Uterus (tissue), 2 donors: ENCODE measurements around the gene OOSP2.

Source experiments
- CTCF ChIP-seq, 4 experiments: fragments of 200-600 bp in 2 of 4; fragments of 450-650 bp in 2 of 4; sonication (generic) in 2 of 4; IDR thresholded peaks; one replicate each; pipeline ENCODE4 v1.5.1; 2016 to 2019; ENCODE audit warnings: antibody characterized with exemption in 4 of 4, mild to moderate bottlenecking in 2 of 4, moderate library complexity in 1 of 4
- POLR2A ChIP-seq, 2 donors: fragments of 450-650 bp; IDR thresholded peaks; one replicate each; pipeline ENCODE4 v1.6.1; 2016; ENCODE audit warnings: antibody characterized with exemption in 2 of 2, mild to moderate bottlenecking in 1 of 2, moderate library complexity in 1 of 2

DNA sequence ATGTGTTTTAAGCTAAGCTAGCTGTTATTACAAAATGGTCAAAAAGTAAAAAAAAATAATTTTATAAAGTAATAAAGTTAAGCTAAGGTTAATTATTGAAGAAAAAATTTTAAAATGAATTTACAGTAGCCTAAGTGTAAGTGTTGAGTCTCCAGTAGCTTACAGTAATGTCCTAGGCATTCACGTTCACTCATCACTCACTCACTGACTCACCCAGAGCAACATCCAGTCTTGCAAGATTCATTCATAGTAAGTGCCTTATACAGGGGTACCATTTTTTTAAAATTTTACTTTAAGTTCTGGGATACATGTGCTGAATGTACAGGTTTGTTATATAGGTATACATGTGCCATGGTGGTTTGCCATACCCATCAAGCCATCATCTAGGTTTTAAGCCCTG is 34.8 kb upstream of the OOSP2 start:
- TF ChIP-seq CTCF (IDR thresholded peaks at IDR 0.05) = no peak
- TF ChIP-seq POLR2A (IDR thresholded peaks at IDR 0.05) = no peak
